SK-N-SH (cell line): ENCODE measurements around the gene HSPBP1.

Source experiments
- CTCF ChIP-seq: fragments of 200-600 bp; sonication (generic); IDR thresholded peaks from 2 replicates; pipeline ENCODE4 v1.6.1; 2017; ENCODE audit warnings: antibody characterized with exemption, mild to moderate bottlenecking, moderate library complexity
- GABPA ChIP-seq: IDR thresholded peaks from 2 replicates; pipeline ENCODE4 v1.4.0; 2012; ENCODE audit warnings: low read depth, mild to moderate bottlenecking
- GATA2 ChIP-seq: sonication (generic); formaldehyde crosslinking; IDR thresholded peaks from 2 replicates; pipeline ENCODE4 v1.5.0; 2020; ENCODE audit warnings: mild to moderate bottlenecking, missing genetic modification reagents
- IRF3 ChIP-seq: fragments of 150-350 bp; IDR thresholded peaks from 2 replicates; pipeline ENCODE4 v1.6.1; 2016; ENCODE audit warnings: mild to moderate bottlenecking, low read depth, low read length
- MEF2A ChIP-seq: IDR thresholded peaks from 2 replicates; pipeline ENCODE4 v1.4.0; 2012; ENCODE audit warnings: low read depth, borderline replicate concordance
- NFIC ChIP-seq: IDR thresholded peaks from 2 replicates; pipeline ENCODE4 v1.4.0; 2012; ENCODE audit warnings: borderline replicate concordance
- POLR2AphosphoS5 ChIP-seq: IDR thresholded peaks from 2 replicates; pipeline ENCODE4 v1.6.1; 2012; ENCODE audit warnings: low read depth, low read length
- REST ChIP-seq: IDR thresholded peaks from 2 replicates; pipeline ENCODE4 v1.6.1; 2012; ENCODE audit warnings: mild to moderate bottlenecking, low read depth, low read length, moderate library complexity
- TCF12 ChIP-seq: IDR thresholded peaks from 2 replicates; pipeline ENCODE4 v1.4.0; 2012
- TF ChIP-seq, protein P1 (sequence below): fragments of 150-350 bp; IDR thresholded peaks from 2 replicates; pipeline ENCODE4 v1.6.1; 2017; ENCODE audit warnings: antibody characterized with exemption, low read length, low read depth, borderline replicate concordance
- TF ChIP-seq, protein P2 (sequence below): IDR thresholded peaks from 2 replicates; pipeline ENCODE4 v1.4.0; 2012; ENCODE audit warnings: low read depth

DNA sequence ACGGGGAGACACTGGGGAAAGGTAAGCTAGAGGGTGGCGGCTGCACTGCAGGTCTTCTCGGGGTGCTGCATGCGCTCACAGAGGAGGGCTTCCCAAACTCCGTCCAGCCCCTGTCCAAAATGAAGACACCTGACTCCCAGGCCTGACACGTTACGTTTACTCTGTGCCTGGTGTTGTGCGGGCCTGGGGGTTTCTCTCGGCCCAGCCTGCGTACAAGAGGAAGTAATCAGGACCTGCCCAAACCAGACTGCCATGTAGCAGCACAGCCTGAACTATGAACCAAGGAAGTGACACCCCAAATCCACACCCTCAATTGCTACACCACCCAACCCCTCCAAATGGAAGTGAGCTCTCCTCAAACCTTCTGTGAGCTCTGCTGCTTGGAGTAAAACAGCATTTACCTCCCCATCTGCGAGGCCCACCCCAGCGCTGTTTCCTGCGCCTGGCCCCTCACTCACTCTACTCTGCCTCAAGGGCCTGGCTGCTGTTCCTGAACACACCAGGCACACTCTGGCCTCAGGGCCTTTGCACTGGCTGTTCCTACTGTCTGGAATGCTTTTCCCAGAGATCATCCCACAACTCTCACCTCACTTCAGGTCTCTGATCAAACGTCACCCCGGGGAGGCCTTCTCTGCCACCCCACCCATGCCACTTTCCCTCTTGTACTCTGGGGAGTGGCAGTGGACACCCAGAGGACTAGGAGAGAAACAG is 3.0 kb downstream of the HSPBP1 start:
- no peak for TF ChIP-seq CTCF
- no peak for TF ChIP-seq MEF2A
- no peak for TF ChIP-seq NFIC
- TF ChIP-seq REST = no peak
- TF ChIP-seq, protein P1, sequence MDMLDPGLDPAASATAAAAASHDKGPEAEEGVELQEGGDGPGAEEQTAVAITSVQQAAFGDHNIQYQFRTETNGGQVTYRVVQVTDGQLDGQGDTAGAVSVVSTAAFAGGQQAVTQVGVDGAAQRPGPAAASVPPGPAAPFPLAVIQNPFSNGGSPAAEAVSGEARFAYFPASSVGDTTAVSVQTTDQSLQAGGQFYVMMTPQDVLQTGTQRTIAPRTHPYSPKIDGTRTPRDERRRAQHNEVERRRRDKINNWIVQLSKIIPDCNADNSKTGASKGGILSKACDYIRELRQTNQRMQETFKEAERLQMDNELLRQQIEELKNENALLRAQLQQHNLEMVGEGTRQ = no peak
- no peak for TF ChIP-seq GATA2 (CRISPR knock-in tag)
- no peak for TF ChIP-seq POLR2AphosphoS5
- TF ChIP-seq IRF3 = no peak
- TF ChIP-seq, protein P2, sequence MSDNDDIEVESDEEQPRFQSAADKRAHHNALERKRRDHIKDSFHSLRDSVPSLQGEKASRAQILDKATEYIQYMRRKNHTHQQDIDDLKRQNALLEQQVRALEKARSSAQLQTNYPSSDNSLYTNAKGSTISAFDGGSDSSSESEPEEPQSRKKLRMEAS = no peak
- no peak for TF ChIP-seq GABPA
- no peak for TF ChIP-seq TCF12
